GM04503 (cell line): ENCODE measurements around the gene HTT.
"Not testable (repeated sequence)": the region's sequence is repeated elsewhere in the genome, so short reads cannot be mapped to it uniquely, and the experiment has no call there.

ENCODE experiments used
- DNase-seq: peaks from one replicate; pipeline ENCODE4 v3.0.0-alpha.2; 2012; ENCODE audit warnings: low read depth

HTT gene

DNA sequence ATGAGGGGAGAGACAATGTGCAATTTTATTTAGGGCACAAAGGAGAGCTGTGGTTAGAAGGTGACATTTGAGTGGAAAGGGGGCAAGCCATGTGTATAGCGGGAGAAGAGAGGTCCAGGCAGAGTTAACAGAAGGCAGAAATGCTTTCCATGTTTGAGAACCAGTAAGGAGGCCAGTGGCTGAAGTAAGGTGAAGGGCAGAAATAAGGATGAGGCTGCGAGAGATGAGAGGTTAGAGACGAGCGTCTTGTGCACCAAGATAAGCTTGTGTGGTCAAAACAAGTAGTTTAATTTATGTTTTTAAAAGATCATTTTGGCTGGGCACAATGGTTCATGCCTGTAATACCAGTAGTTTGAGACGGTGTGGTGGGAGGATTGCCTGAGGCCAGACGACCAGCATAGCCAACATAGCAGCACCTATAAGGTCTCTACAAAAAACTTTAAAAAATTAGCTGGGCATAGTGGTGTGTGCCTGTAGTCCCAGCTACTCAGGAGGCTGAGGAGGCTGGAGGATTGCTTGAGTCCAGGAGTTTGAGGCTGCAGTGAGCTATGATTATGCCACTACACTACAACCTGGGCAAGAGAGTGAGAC lies 8.5 kb downstream of the HTT start:
- DNase-seq: no peak

DNA sequence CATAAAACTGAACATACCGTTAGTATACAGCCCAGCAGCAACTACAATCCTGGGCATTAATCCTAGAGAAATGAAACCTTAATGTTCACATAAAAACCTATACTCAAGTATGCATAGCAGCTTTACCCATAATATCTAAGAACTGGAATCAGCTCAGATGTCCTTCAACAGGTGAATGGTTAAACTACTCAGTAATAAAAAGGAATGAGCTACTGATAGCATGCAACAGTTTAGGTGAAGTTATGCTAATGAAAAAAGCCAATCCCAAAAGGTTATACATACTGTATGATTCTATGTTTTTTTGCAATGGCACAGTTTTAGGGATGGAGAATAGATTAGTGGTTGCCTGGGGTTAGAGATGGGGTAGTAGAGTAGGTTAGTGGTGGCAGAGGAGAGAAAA lies 9.3 kb downstream of the HTT start:
- no peak for DNase-seq

DNA sequence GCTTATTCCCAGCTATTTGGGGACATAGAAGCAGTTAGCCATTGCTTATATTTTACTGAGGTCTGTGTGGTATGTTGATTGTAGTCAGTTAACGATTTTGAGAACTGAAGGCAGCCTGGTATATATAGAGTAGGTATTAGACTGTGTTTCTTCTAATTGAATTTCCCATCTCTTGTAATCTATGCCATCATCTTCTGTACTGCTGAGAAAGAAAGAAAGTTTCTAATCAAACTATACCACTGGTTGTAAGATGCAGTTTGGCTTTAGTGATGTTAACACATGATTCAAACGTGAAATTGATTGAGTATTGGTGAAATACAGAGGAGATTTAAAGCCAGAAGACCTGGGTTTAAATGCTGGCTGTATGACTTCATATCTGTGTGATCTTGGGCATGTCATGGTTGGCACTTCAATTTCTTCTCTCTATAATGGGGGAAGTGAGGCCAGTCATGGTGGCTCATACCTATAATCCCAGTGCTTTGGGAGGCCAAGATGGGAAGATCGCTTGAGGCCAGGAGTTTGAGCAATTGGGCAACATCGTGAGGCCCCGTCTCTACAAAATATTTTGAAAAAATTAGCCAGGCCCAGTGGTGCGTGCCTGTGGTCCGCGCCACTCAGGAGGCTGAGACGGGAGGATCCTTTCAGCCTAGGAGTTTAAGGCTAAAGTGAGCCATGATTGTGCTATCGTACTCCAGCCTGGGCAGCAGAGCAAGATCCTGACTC lies 11.6 kb downstream of the HTT start:
- DNase-seq: no peak

DNA sequence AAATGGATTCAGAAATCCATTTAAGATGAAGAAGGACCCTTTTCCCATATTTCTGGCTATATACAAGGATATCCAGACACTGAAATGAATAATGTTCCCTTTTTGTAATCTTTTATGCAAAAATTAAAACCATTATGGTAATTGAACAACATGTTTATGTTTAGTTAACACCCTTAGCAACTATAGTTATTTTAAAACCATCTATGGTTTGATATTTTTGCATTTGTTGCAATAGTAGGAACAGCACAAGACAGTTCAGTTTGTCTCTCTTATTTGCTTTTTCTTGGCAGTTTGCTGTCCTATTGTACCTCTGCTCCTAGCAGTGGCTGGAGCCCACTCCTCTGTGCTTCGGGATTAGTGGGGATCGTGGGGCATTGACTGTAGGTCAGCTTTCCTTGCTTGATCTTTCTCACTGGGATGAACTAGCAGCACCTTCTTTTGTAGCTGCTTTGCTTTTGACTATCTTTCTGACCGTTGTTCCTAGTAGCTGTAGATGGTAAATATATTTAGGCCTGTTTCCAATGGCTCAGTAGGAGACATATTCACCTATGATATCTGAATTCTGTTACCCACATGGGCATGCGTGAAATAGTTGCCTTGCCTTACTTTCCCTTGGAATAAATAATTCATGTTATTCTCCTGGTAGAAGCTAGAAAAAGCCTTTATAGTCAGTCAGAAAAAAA lies 12.8 kb downstream of the HTT start:
- no peak for DNase-seq

DNA sequence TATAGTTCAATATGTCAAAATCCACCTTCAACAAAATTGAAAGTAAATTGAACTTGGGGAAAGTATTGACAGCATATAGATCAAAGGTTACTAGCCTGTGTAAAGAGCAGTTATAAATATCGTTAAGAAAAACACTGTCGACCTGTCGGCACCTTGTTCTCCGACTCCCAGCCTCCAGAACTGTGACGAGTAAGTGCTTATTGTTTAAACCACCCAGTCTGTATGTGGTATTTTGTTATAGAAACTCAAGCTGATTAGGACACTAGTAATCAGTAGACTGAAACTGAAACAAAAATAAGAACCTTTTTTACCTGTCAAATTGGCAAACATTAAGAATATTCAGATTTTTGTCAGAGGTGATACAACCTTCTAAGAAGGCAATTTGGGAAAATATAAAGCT lies 17.0 kb downstream of the HTT start:
- no peak for DNase-seq

DNA sequence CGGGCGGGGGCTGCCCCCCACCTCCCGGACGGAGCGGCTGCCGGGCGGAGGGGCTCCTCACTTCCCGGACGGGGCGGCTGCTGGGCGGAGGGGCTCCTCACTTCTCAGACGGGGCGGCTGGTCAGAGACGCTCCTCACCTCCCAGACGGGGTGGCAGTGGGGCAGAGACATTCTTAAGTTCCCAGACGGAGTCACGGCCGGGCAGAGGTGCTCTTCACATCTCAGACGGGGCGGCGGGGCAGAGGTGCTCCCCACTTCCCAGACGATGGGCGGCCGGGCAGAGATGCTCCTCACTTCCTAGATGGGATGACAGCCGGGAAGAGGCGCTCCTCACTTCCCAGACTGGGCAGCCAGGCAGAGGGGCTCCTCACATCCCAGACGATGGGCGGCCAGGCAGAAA lies 20.2 kb downstream of the HTT start:
- DNase-seq: not testable (repeated sequence)

DNA sequence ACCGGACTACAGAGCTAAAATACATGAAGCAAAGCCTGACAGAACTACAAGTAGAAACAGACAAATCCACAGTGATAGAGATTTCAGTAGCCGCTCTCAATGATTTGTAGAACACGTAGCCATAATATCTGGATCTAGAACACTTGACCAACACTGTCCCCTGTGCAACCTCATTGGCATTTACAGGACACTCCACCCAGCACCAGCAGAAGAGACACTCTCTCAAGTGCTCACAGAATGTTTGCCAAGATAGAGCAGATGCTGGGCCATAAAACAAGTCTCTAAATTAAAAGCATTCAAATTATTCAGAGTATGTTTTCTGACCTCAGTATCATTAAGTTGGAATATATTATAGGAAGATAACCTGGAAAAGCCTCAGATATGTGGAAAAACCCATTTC lies 21.7 kb downstream of the HTT start:
- no peak for DNase-seq

DNA sequence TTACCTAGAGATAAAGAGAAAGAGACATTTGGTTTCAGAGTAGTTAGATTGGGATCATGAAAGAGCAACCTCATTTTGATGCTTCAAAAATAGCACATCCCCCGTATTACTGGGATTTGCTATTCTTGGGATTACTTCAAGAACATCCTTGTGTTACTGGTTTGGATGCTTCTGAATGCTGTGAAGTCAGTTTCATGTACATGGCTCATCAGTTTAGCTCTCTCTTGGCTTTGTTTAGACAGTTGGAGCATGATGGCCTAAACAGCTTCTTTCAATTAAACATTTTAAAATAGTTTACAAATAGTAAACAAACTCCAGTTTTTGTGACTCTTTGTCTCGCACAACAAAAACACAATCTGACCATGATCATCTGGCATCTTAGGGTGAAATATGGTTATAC lies 23.9 kb downstream of the HTT start:
- DNase-seq: no peak

DNA sequence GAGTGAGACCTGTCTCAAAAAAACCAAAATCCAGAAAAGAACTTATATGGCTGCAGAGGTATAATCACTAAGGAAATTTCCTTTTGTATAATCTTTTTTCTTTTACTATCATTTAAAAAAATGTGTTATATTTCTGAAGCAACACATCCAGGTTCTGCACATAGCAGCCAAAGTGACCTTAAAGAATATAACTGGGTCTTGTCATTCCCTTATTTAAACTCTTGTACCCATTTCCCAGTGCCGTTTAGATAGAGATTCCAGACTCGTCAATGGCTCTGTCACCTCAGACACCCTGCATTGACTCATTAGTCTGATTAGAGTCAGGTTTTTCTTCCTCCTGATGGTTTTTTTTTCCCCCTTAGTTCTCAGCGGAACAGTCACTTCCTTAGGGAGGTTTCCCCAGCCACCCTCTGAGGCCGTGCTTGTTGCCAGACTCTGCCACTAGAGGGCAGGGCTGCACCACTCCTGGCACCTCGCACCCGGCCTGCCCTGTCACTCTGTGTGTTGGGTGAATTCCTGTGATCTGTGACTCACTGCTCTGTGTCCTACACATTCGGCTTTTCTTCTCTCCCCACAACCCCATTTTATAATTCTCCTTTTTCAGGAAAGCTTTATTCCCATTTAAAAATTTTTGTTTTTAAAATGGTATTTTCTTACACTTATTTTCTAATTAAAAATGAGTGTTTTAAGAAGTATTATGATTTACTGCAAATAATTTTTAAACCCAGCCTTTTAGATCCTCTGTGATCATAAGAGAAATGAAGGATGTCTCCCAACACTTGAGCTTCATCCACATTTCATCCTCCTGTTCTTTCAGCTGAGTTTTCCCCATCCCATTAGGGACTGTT lies 32.1 kb downstream of the HTT start:
- peak; percentile 52 for DNase-seq

DNA sequence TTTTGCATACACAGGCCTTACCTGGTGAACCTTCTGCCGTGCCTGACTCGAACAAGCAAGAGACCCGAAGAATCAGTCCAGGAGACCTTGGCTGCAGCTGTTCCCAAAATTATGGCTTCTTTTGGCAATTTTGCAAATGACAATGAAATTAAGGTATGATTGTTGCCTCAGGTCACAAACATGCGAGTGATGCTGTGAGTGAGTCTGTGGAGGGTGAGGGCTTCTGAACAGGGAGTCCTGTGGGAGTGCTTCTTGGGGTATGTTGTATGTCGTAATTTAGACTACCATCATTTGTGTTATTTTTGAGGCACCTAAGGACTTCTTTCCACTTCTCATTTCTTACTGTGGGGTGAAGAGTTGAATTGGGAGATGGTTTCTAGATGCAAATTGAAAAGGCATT lies 32.8 kb downstream of the HTT start:
- no peak for DNase-seq

DNA sequence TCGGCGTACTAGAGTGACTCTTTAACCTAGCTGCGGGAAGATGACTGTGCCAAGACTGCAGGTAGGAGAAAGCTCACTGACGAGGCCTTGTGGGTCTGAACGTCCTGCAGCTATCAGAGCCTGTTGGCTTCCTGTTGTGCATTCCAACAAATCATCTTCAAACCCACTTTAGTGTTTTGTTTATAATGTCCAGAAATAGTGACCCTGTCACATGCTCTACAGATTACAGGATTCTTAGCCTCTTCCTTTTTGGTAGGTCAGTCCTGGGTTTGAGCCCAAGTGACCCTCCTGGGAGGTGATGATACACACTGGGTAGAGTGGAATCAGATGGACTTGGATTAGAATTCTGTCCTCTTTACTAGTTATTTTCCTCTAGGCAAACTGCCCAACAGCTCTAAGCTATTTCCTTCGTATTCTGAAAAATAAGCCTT lies 33.2 kb downstream of the HTT start:
- DNase-seq: peak; percentile 52

DNA sequence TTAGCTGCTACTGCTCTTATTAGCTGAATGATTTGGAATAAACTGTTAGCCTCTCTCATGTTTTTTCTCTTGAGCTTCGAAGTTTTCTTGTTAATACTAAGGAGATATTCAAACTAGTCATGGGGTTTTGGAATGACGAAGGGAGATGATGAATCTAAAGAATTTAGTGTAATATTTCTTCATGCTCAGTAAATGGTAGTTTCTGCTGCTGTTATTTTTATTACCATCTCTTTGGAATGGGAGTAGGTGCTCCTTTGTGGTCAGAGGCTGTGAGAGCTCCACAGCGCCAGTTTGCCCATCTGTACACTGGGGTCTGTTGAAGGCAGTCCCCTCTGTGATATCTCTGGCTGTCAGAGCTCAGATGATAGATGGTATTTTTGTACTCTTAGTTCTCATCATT lies 33.7 kb downstream of the HTT start:
- DNase-seq: no peak

DNA sequence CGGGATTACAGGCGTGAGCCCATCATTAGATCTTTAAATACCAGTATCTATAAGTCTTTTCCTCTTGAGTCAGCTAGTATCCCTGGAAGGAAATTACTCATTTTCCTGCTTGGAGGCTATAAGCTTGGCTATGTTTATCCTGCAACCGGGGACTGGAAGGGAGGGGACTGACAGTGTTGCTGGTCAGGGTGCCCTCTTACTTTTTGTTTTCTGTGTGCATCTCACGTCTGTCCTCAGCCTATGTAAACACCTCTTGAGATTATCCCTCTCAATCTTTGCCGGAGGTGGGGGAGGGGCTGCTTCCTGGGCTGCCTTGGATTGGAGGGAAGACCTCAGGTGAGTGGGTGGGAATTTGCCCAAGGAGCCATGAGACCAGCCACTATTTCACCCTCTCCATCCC lies 37.0 kb downstream of the HTT start:
- DNase-seq: no peak

DNA sequence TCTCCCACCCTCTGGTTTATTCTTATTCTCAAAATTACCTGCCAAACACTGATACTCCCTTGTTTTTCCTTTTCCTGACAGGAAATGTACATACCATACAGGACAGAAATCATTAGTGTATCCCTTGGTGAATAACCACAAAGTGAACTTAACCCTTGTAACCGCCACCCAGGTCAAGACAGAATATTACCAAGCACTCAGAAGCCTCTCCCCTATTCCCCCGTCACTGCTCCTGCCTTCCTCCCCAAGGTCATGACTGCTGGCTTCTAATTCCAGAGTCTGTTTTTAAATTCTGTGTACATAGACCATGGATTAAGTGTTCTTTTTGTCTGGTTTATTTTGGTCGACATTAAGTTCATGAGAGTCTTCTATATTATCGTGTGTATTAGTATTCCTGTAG lies 37.7 kb downstream of the HTT start:
- DNase-seq: no peak

DNA sequence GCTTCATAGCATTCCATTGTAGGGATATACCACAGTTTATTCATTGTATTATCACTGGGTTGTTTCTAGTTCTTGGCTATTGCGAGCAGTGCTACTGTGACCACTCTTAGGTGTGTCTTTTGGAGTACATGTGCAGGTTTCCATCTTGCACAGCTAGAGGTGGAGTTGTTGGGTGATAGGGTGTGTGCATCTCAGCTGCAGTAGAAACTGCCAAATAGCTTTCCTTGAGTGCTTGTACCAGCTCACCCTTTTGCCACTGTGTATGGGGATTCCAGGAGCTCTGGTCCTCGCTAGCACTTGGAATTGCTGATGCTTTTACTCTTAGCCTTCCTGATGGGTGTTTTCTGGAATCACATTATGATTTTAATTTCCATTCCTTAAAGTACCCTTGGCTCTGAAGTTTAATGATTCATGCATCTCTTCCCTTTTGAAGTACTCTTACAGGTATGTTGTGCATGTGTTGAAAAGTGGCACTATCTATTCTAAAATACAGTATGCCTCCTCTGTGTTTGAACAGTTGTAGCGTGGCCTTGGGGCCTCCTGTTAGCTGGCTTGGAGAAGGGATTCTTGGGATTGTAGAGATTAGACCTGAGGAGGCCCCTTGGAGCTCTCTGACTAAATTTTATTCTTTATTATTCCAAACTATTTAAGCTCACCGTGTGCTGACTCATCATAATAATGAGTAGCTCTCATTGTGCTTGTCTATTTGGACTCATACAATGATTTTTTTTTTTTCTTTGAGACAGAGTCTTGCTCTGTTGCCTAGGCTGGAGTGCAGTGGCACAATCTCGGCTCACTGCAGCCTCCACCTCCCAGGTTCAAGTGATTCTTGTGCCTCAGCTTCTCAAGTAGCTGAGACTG lies 38.4 kb downstream of the HTT start:
- no peak for DNase-seq

DNA sequence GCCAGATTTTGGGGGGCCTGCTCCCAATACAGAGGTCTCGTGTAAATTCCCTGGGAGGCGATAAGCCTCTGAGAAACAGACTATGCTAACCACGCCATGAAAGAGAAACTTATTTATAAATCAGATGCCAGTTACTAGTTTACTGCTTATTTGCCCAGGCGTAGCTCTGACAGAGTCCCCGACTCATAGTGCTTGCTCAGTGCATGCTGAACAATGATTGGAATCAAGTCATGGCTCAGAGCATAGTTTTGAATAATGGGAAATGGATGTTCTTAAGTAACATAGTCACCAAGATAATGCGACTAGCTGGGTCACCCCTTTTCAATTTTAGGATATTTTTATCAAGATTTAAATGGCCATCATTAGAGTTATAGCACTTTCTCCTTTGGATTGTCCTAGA lies 39.9 kb downstream of the HTT start:
- DNase-seq: no peak

DNA sequence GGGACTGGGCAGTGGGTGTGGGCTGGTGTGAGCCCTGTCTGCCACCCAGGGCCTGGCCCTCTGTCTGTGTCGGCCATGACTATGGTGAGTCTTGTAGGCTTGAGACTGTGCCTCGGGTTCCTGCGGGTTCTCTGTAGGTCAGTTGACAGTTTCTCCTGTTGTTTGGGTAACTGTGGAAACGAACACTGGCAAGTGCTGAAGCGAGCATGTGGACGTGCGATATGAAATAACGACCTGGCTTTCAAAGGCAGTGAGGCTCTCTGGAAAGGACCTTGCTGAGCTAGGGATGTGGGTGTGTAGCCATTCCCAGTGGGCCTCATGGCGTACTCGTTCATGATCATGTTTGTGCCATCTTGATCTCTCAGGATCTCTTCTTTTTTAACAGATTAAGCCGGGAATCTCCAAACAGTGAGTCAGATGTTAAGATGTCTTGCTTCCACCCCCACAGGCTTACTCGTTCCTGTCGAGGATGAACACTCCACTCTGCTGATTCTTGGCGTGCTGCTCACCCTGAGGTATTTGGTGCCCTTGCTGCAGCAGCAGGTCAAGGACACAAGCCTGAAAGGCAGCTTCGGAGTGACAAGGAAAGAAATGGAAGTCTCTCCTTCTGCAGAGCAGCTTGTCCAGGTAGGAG lies 41.3 kb downstream of the HTT start:
- no peak for DNase-seq

DNA sequence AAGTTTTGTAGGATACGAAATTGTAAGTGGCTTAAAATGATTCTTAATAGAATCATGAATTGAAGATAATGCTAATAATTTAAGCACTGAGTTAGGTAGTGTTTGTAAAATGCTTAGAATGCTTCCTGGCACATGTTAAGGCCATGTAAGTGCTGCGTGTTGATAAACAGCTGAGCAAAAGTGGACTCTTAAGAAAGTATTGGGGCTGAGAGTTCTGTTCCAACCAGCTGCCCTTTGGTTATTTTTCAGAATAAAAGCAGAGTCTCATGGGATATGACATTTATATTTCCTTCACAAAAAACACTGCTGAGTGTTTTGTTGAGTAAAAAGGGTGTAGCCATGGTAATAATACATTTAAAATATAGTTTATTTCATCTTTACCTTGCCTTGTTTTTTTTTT lies 42.5 kb downstream of the HTT start:
- no peak for DNase-seq

DNA sequence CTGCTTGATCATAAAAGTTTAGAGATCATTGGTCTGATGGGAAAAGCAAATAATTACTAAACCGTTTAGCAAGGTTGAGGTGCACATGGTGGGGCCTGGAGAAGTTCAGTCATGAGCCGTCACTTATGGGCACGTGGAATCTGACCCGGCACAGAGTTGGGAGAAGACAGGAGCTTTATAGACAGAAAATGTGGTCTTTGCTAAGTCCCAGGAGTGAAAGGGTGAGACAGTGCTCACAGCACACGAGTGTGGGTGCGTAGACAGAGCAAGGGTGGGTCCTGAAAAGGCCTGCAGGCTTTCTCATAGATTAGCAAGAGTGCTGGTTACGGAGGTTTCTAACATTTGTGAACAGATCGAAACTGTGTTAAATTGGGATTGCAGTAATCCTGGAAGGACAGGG lies 43.8 kb downstream of the HTT start:
- DNase-seq: no peak

DNA sequence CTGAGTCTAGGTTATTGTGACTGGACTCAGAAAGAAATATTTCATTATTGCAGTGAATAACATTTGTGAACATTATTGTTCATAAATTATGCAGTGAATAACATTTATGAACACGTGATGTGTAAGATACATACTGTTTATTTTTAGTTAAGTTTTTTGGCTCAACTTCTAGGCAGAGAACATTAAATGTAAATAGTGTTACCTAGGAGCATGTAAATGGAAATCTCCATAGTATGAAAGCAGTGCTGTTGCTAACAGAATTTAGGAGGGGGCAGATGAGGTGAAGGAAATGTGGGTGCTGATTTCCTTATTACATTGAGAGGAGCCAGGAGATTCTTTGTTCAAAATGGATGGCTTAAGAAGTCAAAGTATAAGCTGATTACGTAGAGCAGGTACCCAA lies 45.0 kb downstream of the HTT start:
- no peak for DNase-seq

DNA sequence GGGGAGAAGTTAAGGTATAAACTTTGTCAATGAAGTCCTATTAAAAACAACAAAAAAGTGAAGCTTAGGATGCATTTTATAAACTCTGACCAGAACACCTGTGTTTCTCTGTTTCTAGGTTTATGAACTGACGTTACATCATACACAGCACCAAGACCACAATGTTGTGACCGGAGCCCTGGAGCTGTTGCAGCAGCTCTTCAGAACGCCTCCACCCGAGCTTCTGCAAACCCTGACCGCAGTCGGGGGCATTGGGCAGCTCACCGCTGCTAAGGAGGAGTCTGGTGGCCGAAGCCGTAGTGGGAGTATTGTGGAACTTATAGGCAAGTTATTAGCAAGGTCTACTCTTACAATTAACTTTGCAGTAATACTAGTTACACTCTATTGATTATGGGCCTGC lies 46.6 kb downstream of the HTT start:
- DNase-seq: no peak
